NCI-H526 treated with DMSO at 0.1 percent for 48 hours (cell line): Measurements from ENCODE around the gene MGRN1.
"Not testable (repeated sequence)": the region's sequence is repeated elsewhere in the genome, so short reads cannot be mapped to it uniquely, and the experiment has no call there.

Experiments used
- DNase-seq: peaks from one replicate; lab custom pipeline; 2025; lab: John Stamatoyannopoulos, UW

Gene MGRN1

DNA sequence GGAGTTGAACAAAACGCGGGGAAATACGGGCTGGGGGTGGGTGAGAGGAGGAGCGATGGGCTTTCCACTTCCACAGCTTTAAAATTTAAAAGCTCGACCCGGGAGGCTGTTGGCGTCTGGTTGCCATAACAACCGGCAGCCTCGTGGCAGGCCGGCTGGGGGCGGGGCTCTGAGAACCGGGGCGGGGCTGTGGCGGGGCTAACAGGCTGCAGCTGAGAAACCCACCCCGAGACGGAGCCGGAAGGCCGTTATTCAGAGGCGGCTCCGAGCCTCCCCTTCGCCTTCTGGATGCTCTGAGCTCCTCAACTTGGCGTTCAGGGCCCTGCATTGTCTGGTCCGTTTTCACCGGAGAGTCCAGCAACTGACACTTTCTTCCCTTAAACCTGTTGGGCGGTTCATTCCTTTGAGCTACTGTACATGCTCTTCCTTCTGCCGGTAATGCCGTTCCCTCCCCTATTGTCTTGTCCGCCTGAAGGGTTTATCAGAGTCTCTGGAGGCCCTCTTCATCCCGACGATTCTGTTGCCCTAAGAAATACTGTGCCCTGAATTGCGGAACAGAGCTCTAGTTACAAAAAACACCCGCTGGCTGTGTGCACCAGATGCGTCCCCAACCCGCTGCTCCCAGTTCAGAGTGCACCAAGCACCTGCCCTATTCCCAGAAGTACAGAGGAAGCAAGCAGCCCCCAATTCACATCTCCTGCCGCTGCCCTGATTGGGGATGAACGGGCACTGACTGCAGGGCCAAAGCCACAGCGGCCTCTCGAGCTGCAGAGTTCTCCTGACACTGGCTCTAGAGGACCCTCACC is 110.3 kb downstream of the MGRN1 start:
- peak; percentile 14 for DNase-seq

DNA sequence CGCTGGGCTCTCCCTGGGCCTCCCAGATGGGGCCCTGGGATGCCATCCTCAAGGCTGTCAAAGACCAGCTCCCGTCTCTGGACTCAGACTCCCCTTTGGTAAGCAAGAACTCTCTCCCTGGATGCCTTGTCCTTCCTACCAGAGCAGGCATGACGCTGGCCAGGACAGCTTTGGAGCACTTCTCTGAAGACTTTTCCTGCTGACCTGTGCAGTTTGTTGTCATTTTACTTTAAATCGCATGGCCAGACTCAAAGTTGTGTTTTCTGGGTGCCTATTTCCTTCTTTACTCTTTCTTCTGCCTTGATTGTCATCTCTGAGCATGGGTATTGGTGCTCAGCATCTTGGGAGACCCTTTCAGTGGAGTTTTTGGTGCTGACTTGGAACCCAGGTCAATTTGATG is 111.9 kb downstream of the MGRN1 start:
- no peak for DNase-seq

DNA sequence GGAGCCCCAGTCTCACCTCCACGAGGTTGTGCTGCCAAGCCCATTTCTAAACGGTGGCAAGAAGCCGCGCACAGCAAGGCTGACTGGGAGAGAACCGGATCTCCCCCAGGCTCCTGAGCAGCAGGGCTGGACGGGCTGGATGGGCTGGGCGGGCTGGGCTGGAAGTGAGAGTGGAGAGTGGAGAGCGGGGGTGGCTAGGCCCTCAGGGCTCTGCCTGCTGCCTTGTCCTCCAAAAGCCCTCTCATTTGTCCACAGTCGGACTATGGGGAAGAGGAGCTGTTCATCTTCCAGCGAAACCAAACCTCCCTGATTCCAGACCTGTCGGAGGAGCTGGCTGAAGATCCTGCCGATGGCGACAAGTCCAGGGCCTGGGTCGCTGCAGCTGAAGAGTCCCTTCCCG is 112.9 kb downstream of the MGRN1 start:
- DNase-seq = no peak

GRCh38 chr16:4738370-4738769 is 113.7 kb downstream of the MGRN1 start:
- DNase-seq = not testable (repeated sequence)
